Measurements from ENCODE around the gene ZMIZ1.

DNA sequence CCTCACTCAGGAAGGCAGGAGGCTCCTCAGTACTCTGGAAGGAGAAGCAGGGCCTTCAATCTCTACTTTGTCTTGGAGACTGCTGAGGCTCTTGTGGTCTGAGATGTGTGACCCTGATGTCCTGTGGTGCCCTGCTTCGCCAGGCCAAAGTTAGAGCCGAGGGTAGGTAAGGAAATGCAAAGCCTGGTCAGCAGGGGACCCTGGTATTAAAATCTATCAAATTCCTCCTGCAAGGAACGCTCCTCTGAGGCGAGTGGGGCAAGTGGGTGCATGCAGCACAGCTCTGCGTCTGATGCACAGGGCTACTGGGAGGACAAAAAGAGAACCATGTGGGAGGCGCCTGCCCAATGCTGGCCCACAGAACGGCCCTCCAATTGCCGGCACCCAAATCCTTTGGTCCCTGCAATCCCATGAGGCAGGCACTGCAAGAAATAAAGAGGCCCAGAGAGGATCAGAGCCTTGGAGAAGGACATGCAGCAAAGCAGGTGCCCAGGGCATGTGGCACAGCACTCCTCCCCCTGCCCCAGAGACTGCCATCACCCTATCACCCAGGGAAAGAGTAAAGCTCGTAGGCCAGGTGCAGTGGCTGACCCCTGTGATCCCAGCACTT, 23.1 kb upstream of the ZMIZ1 start:
- TF ChIP-seq, protein P1, sequence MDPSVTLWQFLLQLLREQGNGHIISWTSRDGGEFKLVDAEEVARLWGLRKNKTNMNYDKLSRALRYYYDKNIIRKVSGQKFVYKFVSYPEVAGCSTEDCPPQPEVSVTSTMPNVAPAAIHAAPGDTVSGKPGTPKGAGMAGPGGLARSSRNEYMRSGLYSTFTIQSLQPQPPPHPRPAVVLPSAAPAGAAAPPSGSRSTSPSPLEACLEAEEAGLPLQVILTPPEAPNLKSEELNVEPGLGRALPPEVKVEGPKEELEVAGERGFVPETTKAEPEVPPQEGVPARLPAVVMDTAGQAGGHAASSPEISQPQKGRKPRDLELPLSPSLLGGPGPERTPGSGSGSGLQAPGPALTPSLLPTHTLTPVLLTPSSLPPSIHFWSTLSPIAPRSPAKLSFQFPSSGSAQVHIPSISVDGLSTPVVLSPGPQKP (IDR thresholded peaks at IDR 0.05; ENCODE audit: low read depth, low read length) = no peak
- TF ChIP-seq, protein P2, sequence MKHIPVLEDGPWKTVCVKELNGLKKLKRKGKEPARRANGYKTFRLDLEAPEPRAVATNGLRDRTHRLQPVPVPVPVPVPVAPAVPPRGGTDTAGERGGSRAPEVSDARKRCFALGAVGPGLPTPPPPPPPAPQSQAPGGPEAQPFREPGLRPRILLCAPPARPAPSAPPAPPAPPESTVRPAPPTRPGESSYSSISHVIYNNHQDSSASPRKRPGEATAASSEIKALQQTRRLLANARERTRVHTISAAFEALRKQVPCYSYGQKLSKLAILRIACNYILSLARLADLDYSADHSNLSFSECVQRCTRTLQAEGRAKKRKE (CRISPR knock-in tag; IDR thresholded peaks at IDR 0.05; ENCODE audit: low read depth) = no peak
- TF ChIP-seq, protein P3, sequence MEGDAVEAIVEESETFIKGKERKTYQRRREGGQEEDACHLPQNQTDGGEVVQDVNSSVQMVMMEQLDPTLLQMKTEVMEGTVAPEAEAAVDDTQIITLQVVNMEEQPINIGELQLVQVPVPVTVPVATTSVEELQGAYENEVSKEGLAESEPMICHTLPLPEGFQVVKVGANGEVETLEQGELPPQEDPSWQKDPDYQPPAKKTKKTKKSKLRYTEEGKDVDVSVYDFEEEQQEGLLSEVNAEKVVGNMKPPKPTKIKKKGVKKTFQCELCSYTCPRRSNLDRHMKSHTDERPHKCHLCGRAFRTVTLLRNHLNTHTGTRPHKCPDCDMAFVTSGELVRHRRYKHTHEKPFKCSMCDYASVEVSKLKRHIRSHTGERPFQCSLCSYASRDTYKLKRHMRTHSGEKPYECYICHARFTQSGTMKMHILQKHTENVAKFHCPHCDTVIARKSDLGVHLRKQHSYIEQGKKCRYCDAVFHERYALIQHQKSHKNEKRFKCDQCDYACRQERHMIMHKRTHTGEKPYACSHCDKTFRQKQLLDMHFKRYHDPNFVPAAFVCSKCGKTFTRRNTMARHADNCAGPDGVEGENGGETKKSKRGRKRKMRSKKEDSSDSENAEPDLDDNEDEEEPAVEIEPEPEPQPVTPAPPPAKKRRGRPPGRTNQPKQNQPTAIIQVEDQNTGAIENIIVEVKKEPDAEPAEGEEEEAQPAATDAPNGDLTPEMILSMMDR (IDR thresholded peaks at IDR 0.05) = no peak
- TF ChIP-seq RAD21 (conservative IDR thresholded peaks at IDR 0.05 in 1 of 2, IDR thresholded peaks at IDR 0.05 in 1 of 2) (no peak), CBX8 (IDR thresholded peaks at IDR 0.05) (no peak), POLR2A (IDR thresholded peaks at IDR 0.05; ENCODE audit: low read length) (no peak), CEBPB (IDR thresholded peaks at IDR 0.05) (no peak), KDM1A (IDR thresholded peaks at IDR 0.05; ENCODE audit: low read depth) (no peak)
